Measurements from ENCODE around the gene DST. TPM values are rescaled to one million over a fixed set of nuclear protein-coding genes. Genes with fewer than 3 reads are reported as not detected.

The DST gene
- total and polyA plus RNA-seq, 7 donors: 62.5 to 791 (median 495) TPM

- 93 to 96% methylated on average over 4 of the region's 4 CpGs for WGBS, 2 donors
- intact Hi-C loops (cut with DNase I): no loop called here
- peaks cover 7 to 51% (median 17%) of the 10 kb centered on the region in 4 donors for H3K36me3 ChIP-seq
- no peaks in the 10 kb centered on the region for H3K4me1 ChIP-seq
- H3K27me3 ChIP-seq: no peaks in the 10 kb centered on the region
- no peaks in the 10 kb centered on the region for H3K9me3 ChIP-seq
- no peak overlapping the region for H3K27ac ChIP-seq
- H3K4me3 ChIP-seq: no peak overlapping the region
- TF ChIP-seq CTCF (IDR thresholded peaks at IDR 0.05): no peak
- no peak for TF ChIP-seq EP300 (IDR thresholded peaks at IDR 0.05)
- no peak for DNase-seq
These were observed 34.4 kb downstream of the DST start for GRCh38 chr6:56608332-56608731.

DNA sequence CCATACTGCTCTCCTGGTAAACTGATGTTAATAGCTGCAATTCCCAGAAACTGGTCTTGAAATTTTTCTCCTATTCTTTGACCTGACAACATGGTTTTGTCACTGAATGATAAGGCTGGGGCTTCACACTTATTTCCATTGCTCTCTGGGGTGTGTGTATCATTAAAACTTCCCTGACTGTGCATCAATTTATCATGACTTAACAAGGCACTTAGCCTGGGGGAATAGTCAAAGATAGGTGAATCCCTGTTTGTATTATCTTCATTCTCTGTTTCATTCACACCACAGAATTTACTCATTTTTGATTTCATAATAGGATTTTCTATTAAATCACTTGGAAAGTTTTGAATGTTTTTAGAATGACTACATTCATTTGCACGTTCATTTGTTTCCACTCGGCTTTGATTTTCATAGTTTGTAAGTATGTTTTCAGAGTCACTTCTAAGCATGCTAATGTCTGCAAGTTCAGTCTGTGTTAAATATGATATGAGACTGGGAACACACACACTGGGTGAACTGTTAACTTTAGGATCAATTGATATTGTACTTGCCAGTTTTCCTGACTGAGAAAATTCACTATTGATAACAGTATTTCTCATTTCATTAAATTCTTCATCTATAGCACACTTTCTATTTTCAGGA lies 35.5 kb downstream of the DST start:
- no peaks in the 10 kb centered on the region for H3K4me1 ChIP-seq
- DNase-seq: no peak
- H3K27me3 ChIP-seq: no peaks in the 10 kb centered on the region
- TF ChIP-seq CTCF (IDR thresholded peaks at IDR 0.05): no peak
- TF ChIP-seq POLR2A (IDR thresholded peaks at IDR 0.05): no peak
- no peak for TF ChIP-seq POLR2AphosphoS5 (IDR thresholded peaks at IDR 0.05)
- TF ChIP-seq EP300 (IDR thresholded peaks at IDR 0.05): no peak
- H3K36me3 ChIP-seq: peaks cover 7 to 61% (median 20%) of the 10 kb centered on the region in 4 donors
- no peak overlapping the region for H3K4me3 ChIP-seq
- H3K9me3 ChIP-seq: no peaks in the 10 kb centered on the region
- no peak overlapping the region for H3K27ac ChIP-seq
- intact Hi-C loops (cut with DNase I): no loop called here
- 89 to 91% methylated on average over 2 of the region's 2 CpGs for WGBS, 2 donors

- no peak overlapping the region for H3K4me3 ChIP-seq
- H3K9me3 ChIP-seq: no peaks in the 10 kb centered on the region
- WGBS, 2 donors: 93 to 94% methylated on average over 1 of the region's 1 CpG
- peaks cover 7 to 62% (median 25%) of the 10 kb centered on the region in 4 donors for H3K36me3 ChIP-seq
- H3K27ac ChIP-seq: no peak overlapping the region
- H3K27me3 ChIP-seq: no peaks in the 10 kb centered on the region
- no peak for DNase-seq
- H3K4me1 ChIP-seq: no peaks in the 10 kb centered on the region
- TF ChIP-seq POLR2AphosphoS5 (IDR thresholded peaks at IDR 0.05): no peak
- TF ChIP-seq EP300 (IDR thresholded peaks at IDR 0.05): no peak
- TF ChIP-seq CTCF (IDR thresholded peaks at IDR 0.05): no peak
- no peak for TF ChIP-seq POLR2A (IDR thresholded peaks at IDR 0.05)
- intact Hi-C loops (cut with DNase I): no loop called here
These were observed 37.3 kb downstream of the DST start for GRCh38 chr6:56605435-56605834.

- peaks cover 7 to 59% (median 25%) of the 10 kb centered on the region in 4 donors for H3K36me3 ChIP-seq
- no peak for TF ChIP-seq POLR2A (IDR thresholded peaks at IDR 0.05)
- no peak for TF ChIP-seq CTCF (IDR thresholded peaks at IDR 0.05)
- no peak for TF ChIP-seq POLR2AphosphoS5 (IDR thresholded peaks at IDR 0.05)
- no peak for TF ChIP-seq EP300 (IDR thresholded peaks at IDR 0.05)
- H3K9me3 ChIP-seq: no peaks in the 10 kb centered on the region
- intact Hi-C loops (cut with DNase I): no loop called here
- H3K27me3 ChIP-seq: no peaks in the 10 kb centered on the region
- H3K4me1 ChIP-seq: no peaks in the 10 kb centered on the region
- H3K4me3 ChIP-seq: no peak overlapping the region
- DNase-seq: no peak
- 91 to 94% methylated on average over 1 of the region's 1 CpG for WGBS, 2 donors
- H3K27ac ChIP-seq: no peak overlapping the region
These were observed 38.5 kb downstream of the DST start for GRCh38 chr6:56604186-56604585.

- no peaks in the 10 kb centered on the region for H3K9me3 ChIP-seq
- no peak overlapping the region for H3K27ac ChIP-seq
- no peak overlapping the region for H3K4me3 ChIP-seq
- intact Hi-C loops (cut with DNase I): no loop called here
- H3K36me3 ChIP-seq: peaks cover 0 to 66% (median 13%) of the 10 kb centered on the region in 4 donors
- no peak for TF ChIP-seq POLR2A (IDR thresholded peaks at IDR 0.05)
- TF ChIP-seq CTCF (IDR thresholded peaks at IDR 0.05): no peak
- TF ChIP-seq EP300 (IDR thresholded peaks at IDR 0.05): no peak
- no peak for TF ChIP-seq POLR2AphosphoS5 (IDR thresholded peaks at IDR 0.05)
- H3K27me3 ChIP-seq: no peaks in the 10 kb centered on the region
- WGBS, 2 donors: 78 to 81% methylated on average over 2 of the region's 2 CpGs
- H3K4me1 ChIP-seq: peaks cover 0 to 14% (median 6%) of the 10 kb centered on the region in 4 donors
- DNase-seq: no peak
These were observed 41.3 kb downstream of the DST start for GRCh38 chr6:56601390-56601789.
